HG03066 (cell line): ENCODE data around the gene RABGAP1L.
"Not testable (repeated sequence)": the region's sequence is repeated elsewhere in the genome, so short reads cannot be mapped to it uniquely, and the experiment has no call there.

Experiments used
- ATAC-seq: cut with Tn5 transposase; IDR thresholded peaks from one replicate; pipeline ENCODE4 v1.9.1; 2021; ENCODE audit warnings: low read depth; ENCODE audit not compliant: unreplicated experiment

RABGAP1L gene

DNA sequence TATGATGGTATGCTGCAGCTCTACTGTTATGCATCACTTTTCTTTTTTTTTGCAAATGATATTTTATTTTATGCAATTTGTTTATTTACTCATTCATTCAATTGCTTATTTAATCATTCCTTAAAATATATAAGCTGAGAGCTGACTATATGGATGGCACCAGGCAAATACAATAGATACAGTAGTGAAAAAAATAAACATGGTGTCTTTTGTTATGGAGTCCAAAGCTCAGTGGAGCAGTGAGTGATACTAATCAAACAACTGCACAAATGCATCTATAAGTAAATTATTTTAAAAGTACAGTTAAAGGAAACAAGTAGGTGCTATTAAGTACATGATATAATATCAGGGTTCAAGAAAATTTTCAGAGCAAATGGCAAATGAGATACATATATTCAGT is 534.2 kb downstream of the RABGAP1L start:
- ATAC-seq: not testable (repeated sequence)

DNA sequence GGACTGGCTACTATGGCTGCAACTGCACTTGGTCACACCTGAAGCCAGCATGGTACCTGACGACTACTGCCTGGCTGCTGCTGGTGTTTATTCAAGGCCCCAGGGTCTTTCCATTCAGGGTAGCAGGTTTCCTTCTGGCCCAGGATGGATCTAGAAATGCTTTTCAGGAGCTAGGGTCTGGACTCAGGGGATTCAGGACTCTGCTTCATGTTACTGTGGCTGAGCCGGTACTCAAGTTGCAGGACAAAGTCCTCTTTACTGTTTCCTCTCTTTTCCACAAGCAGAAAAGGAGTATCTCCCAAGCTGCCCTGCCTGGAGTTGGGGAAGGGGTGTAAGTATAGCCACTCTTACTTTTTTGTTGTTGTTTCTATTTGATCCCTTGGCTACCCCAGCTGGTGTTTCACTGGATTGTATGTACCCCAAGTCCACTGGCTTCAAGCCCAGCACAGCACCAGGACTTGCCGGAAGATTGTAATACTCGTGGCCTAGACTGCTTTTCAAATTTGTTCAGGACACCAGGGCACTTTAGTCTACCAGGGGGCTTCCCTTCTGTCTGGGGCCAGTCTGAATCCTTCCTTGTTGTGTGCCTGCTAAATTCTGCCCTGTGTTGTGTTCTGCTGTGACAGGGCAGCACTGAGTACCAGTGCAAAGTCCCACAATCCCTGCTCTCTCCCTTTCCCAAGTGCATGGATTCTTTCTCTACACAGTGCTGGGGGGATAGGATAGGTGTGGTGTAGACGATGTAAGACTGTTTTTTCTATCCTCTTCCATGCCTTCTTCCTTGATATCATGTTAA is 536.9 kb downstream of the RABGAP1L start:
- no peak for ATAC-seq

DNA sequence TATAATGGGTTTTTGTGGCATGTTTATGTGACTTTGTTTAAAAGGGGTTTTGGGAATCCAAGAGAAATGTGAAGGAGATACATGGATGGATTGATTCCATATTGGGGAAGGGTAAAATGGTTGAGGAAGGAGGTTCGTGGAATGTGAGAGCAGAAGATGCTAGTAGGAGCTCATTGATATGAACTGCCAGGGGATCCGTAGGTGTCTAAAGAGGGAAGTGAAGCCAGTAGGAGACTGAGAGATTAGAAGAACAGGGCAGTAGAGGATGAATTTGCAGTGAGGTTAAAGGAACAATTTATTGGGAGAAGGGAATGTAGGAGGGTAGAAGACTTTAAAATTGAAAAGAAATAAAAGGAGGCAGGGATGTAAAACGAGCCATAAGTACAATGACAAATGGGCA is 541.0 kb downstream of the RABGAP1L start:
- no peak for ATAC-seq

DNA sequence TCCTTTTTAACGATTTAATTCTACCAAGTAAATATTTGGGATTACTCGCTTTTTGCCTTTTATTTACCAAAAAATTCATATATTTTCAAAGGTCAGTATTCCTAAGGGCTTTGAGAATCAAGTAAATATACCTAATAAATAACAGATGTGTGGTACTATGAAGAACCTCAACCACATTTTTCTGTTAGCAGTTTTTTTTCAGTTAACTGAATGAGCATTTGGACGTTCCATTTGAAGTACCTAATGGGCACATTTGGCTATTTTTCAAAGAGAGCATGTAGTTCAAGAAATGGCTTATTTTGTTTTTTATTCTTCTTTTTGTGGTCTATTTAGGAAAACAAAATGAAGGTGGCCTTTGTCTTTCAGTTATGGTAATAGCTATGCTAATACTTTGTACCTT is 541.5 kb downstream of the RABGAP1L start:
- no peak for ATAC-seq

DNA sequence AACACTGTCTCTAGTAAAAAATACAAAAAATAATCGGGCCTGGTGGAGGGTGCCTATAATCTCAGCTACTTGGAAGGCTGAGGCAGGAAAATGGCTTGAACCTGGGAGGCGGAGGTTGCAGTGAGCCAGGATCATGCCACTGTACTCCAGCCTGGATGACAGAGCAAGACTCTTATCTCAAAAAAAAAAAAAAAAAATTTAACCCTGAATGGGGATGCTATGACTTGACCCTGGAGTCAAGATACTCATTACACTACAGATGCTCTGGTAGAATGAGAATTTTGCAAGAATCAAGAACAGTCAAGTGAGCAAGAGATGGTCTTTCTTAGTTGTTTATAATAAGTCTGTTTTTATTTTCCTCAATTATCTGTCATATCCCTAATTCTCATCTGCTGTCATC is 542.2 kb downstream of the RABGAP1L start:
- no peak for ATAC-seq

DNA sequence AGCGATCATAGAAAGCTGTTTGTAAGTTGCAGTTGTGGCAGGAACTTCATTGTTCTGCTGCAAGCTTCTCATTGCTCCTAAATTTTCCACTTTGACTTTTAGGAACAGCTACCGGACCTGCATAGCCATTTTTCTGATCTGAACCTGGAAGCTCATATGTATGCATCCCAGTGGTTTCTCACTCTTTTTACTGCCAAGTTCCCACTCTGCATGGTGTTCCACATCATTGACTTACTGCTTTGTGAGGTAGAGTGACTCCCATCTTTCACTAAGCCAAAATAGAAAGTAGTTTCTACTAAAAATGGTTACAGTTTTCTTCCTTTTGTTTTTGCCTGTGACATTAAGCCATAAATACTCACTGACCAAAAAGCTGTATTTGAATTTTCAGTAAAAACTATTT is 542.7 kb downstream of the RABGAP1L start:
- ATAC-seq: no peak

DNA sequence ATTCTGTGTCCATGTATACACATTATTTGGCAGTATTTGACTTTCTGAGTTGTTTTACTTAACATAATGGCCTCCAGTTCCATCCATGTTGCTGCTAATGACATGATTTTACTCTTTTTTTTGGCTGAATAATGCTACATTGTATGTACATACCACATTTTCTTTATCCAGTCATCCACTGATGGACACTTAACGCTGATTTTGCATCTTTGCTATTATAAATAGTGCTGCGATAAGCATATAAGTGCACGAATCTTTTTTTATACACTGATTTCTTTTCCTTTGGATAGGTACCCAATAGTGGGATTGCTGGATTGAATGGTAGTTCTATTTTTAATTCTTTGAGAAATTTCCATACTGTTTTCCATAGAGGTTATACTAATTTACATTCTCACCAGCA is 544.0 kb downstream of the RABGAP1L start:
- ATAC-seq: no peak

DNA sequence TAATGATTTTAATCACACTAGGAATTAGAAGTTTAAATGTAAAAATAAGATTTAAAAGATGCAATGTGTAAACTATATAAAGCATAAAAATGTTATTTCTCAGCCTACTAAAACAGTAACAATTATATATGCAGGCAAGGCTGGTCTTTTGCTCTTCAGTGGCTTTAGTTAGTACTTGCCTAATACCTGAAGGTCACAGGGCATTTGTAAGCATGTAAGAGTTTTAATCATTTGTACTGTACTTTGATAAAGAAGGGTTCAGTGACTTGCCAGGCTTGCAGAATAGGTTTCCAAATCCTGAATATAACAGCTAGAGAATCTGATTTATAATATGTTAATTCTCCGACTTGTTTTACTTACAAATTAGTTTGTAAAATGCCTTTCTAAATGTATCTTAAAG is 545.0 kb downstream of the RABGAP1L start:
- no peak for ATAC-seq

DNA sequence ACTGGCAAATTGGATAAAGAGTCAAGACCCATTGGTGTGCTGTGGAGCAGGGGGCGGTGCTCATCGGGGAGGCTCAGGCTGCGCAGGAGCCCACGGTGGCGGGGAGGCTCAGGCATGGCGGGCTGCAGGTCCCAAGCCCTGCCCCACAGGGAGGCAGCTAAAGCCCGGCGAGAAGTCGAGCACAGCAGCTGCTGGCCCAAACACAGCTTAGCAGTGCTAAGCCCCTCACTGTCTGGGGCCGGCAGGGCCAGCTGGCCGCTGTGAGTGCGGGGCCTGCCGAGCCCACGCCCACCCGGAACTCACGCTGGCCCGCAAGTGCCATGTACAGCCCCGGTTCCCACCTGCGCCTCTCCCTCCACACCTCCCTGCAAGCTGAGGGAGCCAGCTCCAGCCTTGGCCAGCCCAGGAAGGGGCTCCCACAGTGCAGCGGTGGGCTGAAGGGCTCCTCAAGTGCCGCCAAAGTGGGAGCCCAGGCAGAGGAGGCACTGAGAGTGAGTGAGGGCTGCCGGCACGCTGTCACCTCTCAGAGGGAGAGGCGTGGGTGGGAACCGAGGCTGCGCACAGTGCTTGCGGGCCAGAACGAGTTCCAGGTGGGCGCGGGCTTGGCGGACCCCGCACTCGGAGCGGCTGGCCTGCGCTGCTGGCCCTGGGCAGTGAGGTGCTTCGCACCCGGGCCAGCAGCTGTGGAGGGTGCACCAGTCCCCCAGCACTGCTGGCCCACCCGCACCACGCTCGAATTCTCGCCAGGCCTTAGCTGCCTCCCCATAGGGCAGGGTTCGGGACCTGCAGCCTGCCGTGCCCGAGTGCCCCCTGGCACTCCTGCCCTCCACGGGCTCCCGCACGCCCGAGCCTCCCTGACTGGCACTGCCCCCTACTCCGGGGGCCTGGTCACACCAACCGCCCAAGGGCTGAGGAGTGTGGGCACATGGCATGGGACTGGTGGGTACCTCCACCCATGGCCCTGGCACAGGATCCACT is 551.8 kb downstream of the RABGAP1L start:
- no peak for ATAC-seq

DNA sequence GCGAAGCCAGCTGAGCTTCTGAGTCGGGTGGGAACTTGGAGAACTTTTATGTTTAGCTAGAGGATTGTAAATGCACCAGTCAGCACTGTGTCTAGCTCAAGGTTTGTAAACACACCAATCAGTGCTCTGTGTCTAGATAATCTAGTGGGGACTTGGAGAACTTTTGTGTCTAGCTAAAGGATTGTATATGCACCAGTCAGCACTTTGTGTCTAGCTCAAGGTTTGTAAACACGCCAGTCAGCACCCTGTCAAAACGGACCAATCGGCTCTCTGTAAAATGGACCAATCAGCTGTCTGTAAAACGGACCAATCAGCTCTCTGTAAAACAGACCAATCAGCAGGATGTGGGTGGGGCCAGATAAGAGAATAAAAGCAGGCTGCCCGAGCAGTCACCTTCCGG is 552.5 kb downstream of the RABGAP1L start:
- not testable (repeated sequence) for ATAC-seq

DNA sequence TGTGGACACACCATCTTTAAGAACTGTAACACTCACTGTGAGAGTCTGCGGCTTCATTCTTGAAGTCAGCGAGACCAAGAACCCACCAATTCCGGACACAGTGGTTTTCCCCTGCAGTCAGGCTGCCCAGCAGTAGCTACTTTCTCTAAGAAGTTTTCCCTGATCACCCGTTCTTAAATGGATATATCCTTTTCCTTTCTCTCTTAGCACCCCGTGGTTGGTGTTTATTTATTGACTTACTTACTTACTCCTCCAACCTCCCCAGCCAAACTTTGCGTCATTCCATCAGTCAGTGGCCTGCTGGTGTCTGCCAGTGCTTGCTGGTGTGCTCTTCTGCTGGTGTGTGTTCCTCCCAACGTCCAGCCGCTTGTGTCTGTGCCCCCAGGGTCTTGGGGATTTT is 553.2 kb downstream of the RABGAP1L start:
- no peak for ATAC-seq

DNA sequence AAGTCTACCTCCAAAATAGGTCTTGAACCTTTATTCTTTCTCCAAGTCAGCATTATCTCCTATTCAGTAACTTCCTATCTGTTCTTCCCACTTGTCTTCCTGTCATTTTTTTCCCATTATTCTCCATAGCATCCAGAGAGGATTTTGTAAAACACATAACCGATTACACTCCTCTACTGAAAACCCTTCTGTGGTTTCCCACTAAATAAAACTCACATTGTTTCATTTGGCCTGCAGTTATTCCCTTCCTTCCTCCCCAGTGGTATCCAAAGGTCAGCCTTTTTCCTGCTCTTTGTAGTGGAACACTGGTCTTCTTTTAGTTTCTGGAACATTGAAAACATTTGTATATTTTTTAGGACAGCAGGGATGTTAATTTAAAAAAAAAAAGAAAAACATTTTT is 554.5 kb downstream of the RABGAP1L start:
- no peak for ATAC-seq

DNA sequence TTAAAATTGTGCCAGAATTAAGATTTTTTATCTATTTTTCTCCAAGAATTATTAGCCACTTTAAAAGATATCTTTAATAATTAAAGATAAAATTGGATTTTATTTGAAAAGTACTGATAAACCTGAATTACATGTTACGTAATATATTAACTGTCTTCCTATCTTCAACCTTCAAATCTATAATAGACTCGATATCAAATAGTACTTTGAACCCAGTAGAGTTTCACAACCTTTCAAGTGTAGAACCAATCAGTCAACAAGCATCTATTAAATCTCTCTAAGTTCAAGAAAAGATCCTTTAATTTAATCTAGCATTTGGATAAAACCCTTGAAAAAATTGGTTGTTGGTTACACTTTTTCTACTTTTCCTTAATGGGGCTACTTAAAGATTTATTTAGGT is 559.9 kb downstream of the RABGAP1L start:
- ATAC-seq: no peak

DNA sequence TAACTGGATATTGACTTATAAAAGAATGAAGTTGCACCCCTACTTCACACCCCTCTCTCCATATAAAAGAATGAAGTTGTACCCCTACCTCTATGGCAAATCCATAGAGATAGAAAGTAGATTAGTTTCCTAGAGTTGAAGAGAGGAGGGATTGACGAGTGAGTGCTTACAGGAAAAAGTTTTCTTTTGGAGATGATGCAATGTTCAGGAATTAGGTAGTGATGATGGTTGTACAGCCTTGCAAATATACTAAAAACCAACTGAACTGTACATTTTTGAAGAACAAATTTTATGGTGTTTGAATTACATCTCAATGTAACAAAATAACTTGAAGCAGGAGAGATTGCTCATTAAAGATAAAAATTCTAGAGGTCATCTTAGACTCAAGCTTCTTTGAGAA is 561.3 kb downstream of the RABGAP1L start:
- ATAC-seq: no peak

DNA sequence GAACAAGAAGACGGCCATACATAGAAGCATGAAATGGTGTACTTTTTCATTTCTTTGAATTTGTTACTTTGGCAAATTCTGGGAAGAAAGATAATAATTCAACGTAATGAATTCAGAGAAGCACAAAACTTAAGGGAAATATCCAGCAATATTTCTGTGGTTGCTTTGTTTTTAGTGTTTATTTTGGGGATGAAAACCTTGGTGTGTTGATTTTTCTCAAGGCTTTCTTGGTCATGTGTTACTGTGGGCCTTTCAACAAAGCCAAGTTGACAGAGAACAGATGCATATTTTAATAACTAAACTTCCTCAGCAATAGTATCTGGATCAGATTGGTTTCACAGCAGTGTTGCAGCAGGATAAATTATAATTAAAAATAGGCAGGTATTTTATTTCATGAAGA is 561.9 kb downstream of the RABGAP1L start:
- no peak for ATAC-seq

DNA sequence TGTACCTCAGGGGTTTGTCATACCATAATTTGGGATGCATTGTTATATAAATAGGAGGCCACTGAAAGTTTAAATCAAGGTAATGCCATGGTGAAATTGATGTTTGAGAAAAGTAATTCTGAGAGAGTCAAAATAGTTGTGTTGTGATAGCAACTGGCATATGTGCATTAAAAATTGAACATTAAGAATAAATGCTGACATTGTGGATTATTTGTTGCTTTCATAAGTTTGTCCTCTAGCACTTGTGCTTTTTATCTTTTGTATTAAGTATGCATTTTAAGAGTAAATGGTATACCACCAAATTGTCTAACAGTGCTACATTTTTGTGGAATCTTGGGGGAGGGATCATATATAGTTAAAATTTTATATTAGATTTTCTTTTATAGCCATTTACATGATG is 564.5 kb downstream of the RABGAP1L start:
- no peak for ATAC-seq

DNA sequence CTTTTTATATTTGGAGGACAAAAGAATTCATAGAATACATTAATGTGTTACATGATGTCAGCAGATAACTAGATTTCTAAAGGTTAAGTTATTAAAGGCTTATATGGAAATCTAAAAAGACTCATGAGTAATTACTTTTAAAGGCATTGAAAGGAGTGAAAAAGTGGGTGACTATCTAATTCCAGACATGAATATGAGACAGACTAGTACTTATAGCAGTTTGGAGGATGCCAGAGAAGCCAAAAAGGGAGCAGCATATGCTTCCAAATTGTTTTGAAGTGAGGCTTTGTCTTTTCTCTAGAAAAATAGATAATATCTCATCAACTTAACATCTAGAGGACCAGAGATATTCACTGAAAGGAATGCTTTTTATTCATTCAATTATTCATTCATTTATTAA is 564.9 kb downstream of the RABGAP1L start:
- ATAC-seq: no peak

DNA sequence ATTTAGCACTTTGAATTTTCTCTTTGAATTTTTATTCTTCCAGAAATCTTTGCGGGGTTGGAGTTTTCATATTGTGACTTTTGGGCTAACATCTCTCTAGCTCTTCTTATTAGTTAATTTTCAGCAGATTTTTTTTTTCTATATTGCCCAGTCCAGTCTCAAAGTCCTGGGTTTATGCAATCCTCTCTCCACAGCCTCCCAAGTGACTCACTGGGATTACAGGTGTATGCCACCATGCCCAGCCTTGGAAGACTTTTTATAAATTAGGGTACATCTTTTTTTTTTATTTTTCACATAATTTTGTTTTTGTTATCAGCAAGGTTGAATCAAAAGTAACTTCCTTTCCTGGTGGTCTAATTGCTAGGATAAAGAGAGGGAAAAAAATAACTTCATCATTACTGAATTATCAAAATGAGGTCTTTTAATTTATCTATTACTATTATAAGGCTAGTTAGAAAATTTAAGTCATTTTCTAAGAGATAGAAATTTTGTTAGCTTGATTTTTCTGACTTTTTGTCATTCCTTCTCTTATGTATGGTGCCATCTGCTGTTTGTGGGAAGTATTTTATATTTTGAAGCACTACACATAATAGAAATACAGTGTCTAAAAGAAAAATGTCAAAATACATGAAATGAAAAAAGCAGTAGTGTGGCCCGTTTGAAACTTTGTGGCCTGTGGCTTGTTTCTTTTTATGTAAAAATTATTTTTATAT is 567.0 kb downstream of the RABGAP1L start:
- ATAC-seq: no peak

DNA sequence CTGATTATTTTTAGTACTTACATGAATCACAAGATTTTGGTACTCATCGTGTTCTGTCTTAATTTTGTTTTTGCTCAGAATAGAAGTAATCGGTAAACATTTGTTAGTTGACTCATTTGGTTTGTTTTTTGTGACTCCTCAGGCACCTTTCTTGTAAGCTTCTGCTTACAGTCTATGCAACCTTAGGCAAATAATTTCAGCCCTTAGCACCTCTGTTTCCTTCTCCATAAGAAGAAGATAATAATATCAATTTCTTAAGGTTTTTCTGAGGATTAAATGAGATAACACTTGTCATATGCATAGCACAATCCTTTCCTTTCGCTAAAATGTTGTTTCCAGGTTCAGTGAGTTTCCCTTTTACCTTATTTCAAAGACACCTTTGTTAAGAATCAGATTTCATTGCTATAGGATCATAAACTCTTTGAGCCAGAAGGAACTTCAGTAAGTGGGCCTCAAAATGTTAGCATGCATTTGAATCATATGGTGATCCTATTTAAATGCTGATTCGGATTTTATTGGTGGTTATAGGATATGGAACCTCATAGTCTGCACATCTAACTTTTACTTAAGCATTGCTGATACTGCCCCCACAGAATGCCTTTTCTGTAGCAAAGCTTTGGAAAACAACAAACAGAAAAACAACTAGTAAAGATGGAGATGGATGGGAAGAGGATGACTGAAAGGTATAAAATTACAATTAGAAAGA is 567.7 kb downstream of the RABGAP1L start:
- ATAC-seq: no peak

DNA sequence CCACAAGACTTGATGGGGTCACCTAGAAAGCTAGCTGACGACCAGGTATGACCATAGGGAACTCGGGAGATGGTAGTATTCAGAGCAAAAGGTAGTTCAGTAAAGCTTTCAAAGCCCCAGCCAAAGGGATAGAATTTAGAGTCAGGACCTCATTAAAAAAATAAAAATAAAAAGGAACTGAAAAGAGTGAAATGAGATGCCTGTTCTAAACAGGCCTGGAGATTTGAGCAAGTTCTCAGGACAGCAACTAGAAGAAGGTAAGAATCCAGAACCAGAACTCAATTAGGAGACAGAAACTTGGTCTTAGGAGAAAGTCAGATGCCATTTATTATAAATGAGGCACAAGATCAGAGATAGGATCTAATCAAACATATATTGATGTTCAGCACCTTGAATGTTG is 575.0 kb downstream of the RABGAP1L start:
- ATAC-seq: no peak
